NCI-H1417 treated with DMSO at 0.1 percent for 48 hours (cell line): ENCODE results near the gene CRAT.

Source experiments
- DNase-seq: peaks from one replicate; lab custom pipeline; 2025; lab: John Stamatoyannopoulos, UW

CRAT gene

GRCh38 chr9:129060991-129061390, 49.6 kb downstream of the CRAT start:
- DNase-seq, result no peak

GRCh38 chr9:129059796-129060785, 50.5 kb downstream of the CRAT start:
- DNase-seq, result no peak

- no peak for DNase-seq
Measured at GRCh38 chr9:129058965-129059795, 51.4 kb downstream of the CRAT start.

- DNase-seq, result no peak
Measured at GRCh38 chr9:129054163-129054851, 56.3 kb downstream of the CRAT start.

- no peak for DNase-seq
Measured at GRCh38 chr9:129053020-129053419, 57.6 kb downstream of the CRAT start.

- DNase-seq, result no peak
Measured at GRCh38 chr9:129052592-129052991, 58.0 kb downstream of the CRAT start.
